Non-pigmented ciliary epithelial cell (primary cell): ENCODE results near the gene NREP.

Experiments used
- DNase-seq: peaks from one replicate; pipeline ENCODE4 v3.0.0-alpha.2; 2010; ENCODE audit warnings: low read depth

Gene NREP, protein sequence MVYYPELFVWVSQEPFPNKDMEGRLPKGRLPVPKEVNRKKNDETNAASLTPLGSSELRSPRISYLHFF

DNA sequence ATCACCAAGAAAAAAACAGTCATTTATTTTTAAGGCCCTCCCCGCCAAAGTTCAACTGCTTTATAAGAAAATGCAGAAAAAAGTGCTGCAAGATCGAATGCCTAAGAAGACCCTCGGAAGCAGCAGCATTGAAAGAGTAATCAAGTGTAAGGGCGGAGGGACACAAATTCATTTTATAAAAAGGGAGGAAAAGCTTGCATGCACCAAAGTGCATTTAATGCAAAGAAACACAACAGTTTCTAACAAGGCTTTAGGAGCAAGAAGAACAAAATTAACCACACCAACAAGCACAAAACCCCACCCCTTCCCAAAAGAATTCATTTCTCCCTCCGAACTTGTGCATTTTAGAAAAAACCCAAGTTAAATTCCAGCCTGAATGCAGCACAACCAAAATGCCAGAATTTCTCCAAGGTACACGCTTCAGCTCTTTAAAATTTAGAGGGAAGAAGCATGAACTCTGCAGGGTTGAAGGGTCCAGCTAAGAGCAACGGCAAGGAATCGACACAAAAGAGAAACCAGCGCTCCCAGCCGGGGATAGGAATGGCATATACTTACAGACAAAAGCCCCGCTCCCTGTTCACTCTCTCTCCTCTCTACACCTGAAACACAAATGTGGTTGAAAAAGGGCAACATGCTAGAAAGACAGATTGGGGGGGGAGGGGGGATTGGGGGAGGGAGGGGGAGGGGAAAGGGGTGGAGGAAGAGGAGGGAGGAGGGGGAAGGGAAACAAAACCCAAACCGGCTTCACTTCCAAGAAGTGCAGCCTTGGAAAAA lies at the start of gene NREP:
Gene NREP, minus strand, starts transcription at position 614 of the 774 bp plus-strand sequence. CDS start 1,422 bp downstream, outside the sequence.
- no peak for DNase-seq

DNA sequence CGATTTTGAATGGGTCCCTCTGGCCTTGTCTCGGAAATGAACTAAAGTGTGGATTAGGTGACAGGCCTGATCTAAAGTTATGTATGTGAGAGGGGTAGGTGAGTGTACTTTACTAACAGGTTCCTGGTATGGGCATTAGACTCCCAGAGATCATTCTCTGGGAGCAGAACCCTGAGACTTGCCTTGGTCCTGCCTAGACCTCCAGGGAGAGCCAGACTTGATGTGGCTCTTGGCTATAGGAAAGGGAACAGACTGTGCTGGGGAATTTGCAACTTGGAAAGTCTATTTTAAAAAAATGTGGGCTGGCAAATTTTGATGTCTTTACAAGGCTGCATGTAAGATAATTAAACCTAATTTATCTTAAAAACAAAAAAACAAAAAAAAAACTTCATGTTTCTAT lies 49.8 kb upstream of the NREP start:
- no peak for DNase-seq

DNA sequence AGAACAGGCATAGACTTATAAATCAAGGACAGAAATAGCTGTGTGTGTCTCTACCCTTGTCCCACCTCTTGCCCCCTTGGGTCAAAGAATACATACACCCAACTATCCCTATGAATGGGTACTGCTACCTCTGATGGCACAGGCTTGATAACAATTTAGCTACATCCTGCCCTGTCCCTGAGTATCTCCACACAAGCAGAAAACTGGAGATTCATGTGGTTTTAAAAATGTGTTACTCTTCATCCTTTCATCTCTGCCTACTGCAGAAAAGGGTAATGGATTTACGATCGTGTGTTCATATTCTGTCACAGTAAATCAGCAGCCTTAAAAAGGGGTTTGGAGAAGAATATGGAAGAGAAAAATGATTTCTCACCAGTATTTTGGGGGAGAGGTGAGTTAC lies 49.2 kb upstream of the NREP start:
- no peak for DNase-seq

DNA sequence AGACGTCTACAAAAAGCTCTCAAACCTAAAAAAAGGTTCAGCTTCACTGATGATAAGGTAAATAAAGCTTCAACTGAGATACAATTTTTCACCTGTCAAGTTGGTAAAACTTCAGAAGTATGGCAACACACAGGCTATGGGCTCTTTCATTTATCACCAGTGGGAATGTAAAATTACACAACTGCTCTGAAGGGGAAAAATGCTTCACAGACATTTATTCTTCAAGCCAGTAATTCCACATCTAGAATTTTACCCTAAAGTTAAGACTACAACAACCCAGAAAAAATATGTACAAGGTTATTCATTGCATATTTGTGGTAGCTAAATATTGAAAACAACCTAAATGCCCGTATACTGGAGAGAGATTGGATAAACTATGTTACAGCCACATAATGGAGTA lies 48.1 kb upstream of the NREP start:
- DNase-seq: no peak

DNA sequence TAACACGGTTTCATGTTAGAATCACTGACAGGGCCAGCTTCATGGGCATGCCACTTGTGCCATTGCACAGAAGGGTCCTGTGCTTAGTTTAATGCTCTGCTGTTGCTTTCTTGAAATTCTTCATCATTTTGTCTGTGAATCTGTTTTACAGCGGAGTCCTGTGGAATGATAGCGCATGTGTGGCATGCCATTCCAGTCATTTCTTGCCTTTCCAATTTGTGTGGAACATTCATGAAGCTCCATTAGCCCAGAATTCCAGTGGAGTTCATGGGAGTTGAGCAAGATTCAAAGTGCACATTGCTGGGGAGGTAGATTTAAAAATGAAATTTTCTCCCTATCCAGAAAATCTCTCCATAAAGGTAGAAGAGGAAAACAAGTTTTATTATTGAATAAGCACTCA lies 43.4 kb upstream of the NREP start:
- no peak for DNase-seq

DNA sequence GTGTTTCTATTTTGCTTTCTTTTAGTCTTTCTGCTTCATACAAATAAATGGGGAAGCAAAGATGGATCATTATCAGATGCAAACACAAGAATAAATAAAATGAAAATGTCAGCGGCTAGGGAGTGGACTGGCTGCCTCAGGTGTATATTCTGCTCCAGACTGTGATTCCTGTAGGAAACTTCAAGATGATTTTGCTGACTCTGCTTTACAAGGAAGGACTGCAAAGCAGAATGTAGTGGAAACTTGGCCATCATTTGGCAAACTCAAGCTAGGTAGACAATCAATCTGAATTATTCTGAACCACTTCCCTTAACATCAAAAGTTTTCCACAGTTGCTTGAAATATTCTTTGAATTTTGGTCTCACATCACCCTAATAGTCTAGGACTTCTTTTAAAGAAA lies 38.1 kb upstream of the NREP start:
- no peak for DNase-seq

DNA sequence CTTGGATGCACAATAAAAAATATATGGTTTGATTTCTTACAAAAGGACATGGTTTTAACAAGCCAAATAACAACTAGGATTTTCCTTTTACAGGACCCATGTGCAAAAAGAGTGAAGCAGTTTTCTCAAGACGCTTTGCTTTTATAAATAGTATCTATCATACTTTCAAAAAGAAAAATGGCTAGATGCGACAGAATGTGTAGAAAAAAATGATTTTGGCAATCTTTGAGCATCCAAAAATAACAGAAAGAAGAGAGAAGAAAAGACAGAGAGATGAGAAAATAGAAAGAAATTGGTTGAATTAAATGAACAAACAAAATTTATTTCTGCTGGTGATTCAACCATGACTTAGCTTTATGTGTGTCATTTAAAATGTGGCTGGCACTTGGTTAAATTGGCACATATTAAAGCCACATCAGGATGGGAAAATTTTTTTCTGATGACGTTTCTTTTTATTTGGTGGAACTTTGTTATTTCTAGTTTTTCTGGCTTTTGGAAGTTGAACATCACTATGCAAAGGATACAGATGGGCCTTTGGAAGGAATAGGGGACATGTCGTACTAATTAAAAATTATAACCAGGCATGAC lies 35.6 kb upstream of the NREP start:
- no peak for DNase-seq

DNA sequence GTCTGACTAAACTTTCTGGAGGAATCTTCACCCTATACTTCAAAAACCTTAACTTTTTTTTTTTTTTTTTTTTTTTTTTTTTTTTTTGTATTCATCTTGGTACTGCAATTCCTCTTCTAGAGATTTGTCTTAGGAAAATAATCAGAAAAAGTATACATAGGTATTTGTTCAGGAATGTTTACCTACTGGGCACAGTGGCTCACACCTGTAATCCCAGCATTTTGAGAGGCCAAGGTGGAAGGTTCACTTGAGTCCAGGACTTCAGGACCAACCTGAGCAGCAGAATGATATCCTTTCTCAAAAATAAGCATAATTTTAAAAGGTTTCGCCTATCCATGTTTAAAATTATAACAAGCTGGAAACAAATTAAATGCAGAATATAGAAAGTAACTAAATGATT lies 33.3 kb upstream of the NREP start:
- no peak for DNase-seq

DNA sequence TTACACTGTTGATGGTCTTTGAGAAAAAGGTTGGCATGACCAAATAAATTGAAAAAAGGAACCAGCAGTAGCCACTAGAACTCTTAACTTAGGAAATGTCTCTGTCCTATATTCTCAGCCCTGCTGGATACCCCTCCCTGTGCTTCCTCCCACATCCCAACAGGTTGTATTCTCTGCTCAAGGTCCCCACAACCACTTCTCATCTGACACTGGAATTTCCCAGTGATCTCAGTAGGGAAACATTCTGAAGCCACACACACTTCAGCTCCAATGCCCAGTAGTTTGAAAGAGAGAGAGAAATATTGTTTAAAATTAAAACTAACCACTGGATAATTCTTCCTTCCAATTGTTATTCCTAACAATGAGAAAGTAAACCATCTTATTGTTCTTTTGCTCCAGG lies 30.0 kb upstream of the NREP start:
- DNase-seq: no peak

DNA sequence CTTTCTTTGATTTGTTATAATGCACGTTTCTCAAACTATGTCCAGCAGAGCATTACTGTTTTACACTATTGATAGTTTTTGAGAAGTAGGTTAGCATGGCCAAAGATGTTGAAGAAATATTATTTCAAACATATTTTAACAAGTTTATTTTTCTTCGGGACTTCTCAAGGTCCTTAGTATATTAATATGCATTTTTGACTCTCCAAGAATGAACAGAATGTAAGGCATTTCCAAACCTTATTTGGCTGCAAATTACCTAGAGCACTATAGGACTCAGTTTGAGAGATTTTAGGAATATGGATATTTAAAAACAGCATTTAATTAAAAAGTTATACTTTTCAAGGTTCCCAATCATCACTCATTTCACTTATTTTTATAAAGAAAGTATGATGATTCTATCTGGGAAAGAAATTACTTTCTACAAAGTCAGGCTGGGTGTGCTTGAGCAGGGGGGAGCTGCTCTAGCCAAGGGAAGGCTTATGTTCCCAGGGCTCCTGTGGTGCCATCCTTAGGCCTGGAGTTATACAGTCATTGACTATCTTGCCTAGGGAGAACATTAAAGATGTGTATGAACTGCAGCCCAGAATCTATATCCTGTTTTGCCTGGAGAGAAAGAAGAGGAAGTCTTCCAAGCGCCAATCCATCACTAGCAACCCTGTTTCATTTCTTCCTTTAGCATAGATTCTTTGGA lies 27.6 kb upstream of the NREP start:
- DNase-seq: no peak

DNA sequence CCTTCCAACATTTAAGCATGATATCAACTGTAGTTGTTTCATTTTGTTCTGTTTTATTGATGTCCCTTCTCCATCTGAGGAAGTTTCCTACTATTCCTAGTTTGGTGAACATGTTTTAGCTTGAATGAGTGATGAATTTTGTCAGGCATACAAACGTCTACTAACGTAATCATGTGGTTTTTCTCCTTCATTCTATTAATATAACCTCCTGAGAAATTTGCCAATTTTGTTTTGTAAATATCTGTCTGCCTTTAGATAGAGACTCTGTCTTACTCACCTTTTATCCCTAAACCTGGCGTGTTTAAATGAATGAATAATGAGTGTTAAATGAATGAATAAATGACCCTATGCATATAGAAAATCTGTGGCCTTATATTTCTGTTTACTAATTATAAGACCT lies 26.5 kb upstream of the NREP start:
- DNase-seq: no peak

DNA sequence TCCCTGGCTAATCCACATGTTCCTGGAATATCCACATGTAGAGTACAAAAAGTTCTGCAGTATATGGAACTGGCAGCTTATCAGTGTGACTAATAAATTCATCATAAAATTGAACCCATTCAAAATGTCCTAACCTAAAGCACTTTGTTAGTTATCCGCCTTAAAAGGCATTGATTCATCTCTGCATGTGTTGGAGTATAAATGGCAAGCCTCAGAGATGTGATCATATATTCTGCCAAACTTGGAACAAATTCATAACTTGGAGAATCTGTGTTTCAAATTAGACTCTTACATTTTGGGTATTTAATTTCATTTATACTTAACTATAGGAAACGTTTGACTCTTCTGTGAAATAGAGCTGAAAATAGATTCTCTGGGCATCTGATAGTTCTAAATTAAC lies 25.2 kb upstream of the NREP start:
- no peak for DNase-seq

DNA sequence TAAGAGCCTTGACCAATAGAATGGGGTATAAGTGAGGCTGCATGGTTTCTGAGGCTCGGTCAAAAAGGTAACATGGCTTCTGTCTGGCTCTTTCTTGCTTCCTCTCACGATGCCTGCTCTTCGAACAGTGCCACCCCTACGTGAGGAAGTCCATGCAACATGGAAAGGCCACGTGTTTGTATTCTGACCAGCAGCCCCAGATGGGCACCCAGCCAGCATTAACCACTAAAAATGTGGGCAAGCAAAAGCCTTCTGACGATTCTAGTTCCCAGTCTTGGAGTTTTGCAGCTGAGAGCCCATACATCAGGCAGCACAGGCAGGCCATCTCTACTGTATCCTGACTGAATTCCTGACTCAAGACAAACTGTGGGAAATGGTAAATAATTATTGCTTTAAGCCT lies 24.2 kb upstream of the NREP start:
- DNase-seq: no peak

DNA sequence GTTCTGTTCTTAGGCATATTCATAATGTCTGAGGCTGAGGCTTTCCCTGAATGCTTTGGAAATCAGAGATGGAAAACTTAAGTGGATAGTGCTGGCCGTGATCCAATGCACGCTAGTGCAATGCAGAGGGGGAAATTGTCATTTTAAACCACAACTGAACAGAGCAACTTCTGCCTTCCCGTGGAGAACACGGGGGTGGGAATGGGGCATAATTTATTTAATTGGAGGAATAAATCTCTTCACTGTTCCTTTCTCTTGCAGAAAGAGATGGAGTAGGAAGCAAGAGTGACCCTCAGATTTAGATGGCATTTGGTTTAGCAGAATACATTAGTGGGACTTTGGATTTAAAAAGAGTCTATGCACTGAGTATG lies 22.9 kb upstream of the NREP start:
- no peak for DNase-seq

DNA sequence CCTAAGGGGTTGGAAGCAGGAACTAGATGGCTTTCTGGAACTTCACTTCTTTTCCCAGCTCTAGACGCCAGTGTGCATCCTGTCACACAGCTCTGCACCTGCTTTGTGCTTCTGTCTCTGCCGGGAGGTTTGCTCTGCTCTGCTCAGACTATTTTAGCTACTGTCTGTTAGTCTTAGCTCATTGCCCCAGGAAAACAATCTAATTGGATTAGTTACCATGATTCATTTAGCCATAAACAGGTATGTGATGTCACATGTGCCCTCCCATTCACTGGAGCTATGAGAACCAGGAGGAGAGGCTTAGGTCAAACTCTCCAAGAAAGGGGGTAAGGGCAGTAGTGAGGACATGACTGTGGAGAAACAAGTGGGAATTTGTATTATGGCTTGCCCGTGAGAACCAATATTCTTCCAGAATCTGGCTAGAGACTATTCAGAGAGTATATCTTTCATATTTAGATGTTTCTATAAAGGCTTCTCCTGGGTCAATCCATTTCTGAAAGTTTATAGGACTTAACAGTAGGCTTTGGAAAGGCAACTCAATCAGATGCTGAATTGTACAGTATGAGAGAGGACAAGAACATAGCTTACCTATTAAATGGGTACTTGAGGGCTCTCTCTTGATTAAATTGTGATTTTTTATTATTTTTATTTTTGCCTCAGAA lies 22.4 kb upstream of the NREP start:
- no peak for DNase-seq

DNA sequence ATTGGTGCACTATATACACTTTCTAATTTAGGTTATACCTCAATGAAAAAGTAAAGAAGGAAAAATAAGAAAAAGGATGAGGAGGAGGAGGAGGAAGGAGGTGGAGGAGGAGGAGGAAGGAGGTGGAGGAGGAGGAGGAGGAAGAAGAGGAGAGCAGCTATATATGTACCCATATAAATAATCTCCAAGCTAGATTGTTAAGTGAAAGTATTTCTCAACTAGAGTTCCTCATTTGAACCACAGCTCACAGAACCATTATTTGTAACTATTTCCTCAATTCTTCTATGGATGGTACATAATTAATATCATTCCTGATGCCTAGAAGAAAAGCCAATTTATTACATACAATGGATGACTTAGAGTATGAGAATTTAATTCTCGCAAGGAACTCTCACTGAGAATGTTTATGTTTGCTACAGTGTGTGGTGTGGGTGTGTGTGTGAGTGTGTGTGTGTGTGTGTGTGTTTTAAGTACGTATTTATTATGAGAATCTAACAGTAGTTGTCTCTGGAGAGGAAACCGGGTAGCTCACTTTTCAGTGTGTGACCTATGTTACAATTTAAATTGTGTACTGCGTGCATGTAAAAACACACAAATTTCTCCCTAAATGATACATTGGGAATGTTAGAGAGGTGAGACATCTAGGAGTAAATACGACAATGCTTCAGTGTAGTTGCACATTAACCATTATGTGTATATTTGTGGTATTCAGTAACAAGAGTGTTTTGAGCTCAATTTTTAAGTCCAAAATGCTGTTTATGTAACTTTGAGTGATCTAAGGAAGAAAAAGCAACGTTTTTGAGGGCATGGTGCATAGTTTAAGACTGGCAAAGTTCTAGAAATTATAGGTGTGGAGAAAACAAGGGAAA lies 20.2 kb upstream of the NREP start:
- DNase-seq: no peak

DNA sequence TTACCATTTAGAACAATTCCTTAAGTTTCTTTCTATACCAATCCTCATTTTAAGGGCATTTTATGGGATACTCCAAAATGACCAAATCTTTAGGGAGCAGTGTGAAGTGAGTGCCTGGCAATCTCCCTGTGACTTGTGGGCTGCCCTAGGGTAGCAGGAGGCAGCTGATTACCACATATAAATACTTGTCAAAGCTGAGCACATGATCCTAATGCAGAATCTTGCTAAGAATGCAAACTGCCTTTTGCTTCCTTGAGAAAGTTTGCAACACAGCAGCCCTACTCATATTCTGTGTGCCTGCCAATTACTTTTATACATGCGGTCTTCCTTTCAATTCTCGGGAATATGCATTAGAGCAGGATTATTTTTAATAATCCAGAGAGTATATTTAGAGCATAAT lies 18.2 kb upstream of the NREP start:
- no peak for DNase-seq

DNA sequence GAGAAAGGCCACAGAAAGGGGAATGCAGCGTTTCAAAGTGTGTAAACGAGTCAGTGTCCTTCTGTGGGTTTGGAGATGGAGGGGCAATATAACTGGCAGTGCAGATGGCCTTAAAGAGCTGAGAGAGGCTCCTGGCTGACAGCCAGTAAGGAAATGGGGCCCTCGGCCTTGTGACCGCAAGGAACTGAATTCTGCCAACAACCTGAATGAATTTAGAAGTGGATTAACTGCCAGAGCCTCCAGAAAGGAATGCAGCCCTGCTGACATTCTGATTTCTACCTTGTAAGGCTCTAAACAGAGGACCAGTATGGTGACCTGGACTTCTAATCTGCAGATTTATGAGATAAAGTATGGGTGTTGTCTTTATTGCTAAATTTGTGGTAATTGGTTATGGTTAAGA lies 17.5 kb upstream of the NREP start:
- no peak for DNase-seq

DNA sequence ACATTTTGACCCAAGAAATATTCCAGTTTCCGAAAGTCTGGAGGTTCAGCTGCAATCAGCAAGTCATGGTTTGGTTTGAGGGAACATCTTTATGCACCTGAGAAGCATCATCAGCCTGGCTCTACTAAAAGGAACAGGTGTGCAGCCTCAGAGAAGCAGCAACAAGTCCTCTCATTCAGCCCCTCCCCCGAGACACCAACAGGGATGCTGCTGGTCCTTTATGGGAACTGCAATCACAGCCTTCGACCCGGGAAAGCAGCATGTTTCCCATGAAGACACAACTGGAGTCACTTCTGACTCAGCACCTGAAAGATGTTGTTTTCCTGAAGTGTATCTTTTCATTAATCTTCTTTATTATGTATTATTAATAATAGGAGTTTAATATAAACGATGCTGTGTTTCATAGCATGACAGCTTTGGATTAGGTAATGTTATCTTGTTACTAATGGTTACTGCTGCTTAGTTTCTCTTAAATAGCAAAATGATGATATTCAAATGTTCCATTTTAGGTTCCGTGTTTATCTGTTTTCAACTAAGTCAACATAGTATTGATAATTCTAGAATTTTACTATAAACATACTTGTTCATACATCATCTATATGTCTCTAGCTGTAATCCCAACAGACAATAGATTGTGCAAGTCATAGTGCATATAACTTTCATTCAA lies 15.6 kb upstream of the NREP start:
- DNase-seq: no peak

DNA sequence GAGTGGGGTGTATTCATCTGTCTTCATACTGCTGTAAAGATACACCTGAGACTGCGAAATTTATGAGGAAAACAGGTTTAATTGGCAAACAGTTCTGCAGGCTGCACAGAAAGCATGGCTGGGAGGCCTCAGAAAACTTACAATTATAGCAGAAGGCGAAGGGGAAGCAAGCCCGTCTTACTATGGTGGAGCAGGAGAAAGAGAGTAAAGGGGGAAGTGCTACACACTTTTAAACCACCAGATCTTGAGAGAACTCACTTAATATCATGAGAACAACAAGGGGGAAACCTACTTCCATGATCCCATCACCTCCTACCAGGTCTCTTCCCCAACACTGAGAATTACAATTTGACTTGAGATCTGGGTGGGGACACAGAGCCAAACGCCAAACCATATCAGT lies 12.5 kb upstream of the NREP start:
- DNase-seq: no peak
